ENCODE data around the gene CEP68. TPM values are rescaled to one million over a fixed set of nuclear protein-coding genes. Genes with fewer than 3 reads are reported as not detected.

Gene CEP68
- total RNA-seq, 4 donors from 2014 or later: 21.4 to 48.0 (median 35.2) TPM

DNA sequence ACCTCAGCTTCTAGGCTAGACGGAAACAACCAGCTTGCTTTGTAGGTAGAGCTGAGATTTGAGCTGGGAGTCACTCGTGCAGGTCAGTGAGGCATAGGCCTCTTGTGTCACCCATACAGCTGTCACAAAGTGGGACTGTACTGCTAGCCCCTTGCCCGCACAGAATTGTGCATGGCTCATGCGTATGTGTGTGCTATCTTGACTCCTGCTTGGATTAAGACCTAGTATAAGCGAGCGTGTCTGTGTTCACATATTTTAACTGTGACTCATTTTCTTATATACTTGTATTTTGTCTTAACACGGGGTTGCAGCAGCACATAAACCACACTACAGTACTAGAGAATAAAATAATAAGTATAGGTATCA is 20.1 kb downstream of the CEP68 start:
- Histone ChIP-seq H3K36me3 (peaks cover 0 to 57% of the 10 kb centered on the region in 2 donors), H3K9me3 (no peaks in the 10 kb centered on the region), H3K27me3 (no peaks in the 10 kb centered on the region), H3K27ac (peak overlapping the region; percentile 40 to 84 (median 70)), H3K4me1 (peaks cover 41 to 43% of the 10 kb centered on the region in 2 donors), H3K4me3 (no peak overlapping the region)
- TF ChIP-seq CTCF (IDR thresholded peaks at IDR 0.05 in 4 of 5, conservative IDR thresholded peaks at IDR 0.05 in 1 of 5): no peak
- no peak for TF ChIP-seq POLR2A (IDR thresholded peaks at IDR 0.05)
- peak; percentile 2 to 14 for ATAC-seq
- intact Hi-C loops (cut with DNase I; ENCODE audit: low total_unique reads): no loop called here
- in situ Hi-C loops (cut with MboI; ENCODE audit: low sequenced_read_pairs in 4 of 4): loop anchor here in 1 of 4 donors (10.0 kb wide), 1 partner anchor 48 kb away; no protein-coding TSS in a partner anchor
- no peak for DNase-seq

DNA sequence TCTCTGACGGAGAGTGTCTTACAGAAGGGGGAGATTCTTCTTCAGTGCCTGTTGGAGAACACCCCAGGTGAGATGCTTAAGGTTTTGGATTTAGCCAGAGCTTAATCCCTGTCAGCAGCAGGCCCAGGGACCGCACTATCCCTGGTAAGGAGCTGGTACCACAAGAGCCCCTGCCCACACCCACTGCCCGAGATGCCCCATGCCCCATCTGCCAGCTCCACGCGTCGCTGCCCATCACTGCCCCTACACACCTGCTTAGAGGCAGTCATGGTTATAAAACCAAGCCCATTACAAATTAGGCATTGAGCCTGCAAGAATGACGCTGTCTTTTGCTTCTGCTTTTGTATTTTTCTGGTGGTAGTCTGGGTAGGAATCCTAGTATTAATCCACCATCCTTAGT is 21.7 kb downstream of the CEP68 start:
- Histone ChIP-seq H3K27ac (peak overlapping the region in 1 of 4 donors; percentile 24), H3K4me1 (peaks cover 36 to 38% of the 10 kb centered on the region in 2 donors)

DNA sequence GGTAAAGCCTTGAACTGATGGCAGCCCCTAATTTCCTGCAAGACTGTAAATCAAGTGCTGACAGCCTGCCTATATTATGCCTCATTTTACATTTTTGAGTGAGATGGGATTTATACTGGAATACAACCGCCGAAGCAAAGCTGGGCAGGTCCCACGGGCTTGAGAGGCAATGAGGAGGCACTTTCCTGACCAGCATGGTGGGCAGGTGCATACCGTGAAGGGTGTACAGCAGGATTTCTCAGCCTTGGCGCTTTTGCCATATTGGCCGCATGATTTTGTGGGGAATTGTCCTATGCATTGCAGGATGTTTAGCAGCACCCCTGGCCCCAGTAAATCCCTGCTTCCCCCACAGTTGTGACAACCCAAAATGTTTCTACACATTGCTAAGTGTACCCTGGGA is 22.8 kb downstream of the CEP68 start:
- intact Hi-C loops (cut with DNase I; ENCODE audit: low total_unique reads) (no loop called here), in situ Hi-C loops (cut with MboI; ENCODE audit: low sequenced_read_pairs in 4 of 4) (loop anchor here in 1 of 4 donors (10.0 kb wide), 1 partner anchor 46 kb away; no protein-coding TSS in a partner anchor)
- Histone ChIP-seq H3K4me1 (peaks cover 25 to 27% of the 10 kb centered on the region in 2 donors), H3K4me3 (no peak overlapping the region), H3K36me3 (peaks cover 0 to 68% of the 10 kb centered on the region in 2 donors), H3K27me3 (no peaks in the 10 kb centered on the region), H3K9me3 (no peaks in the 10 kb centered on the region), H3K27ac (no peak overlapping the region)
- no peak for ATAC-seq
- TF ChIP-seq CTCF (IDR thresholded peaks at IDR 0.05 in 4 of 5, conservative IDR thresholded peaks at IDR 0.05 in 1 of 5): no peak
- no peak for TF ChIP-seq POLR2A (IDR thresholded peaks at IDR 0.05)
- no peak for DNase-seq

More for the DNA sequence above, 21.7 kb downstream of the CEP68 start:
- H3K27me3 ChIP-seq: no peaks in the 10 kb centered on the region
- intact Hi-C loops (cut with DNase I; ENCODE audit: low total_unique reads): no loop called here
- H3K4me3 ChIP-seq: no peak overlapping the region
- TF ChIP-seq POLR2A (IDR thresholded peaks at IDR 0.05) (no peak), CTCF (IDR thresholded peaks at IDR 0.05 in 4 of 5, conservative IDR thresholded peaks at IDR 0.05 in 1 of 5) (no peak)
- H3K36me3 ChIP-seq: peaks cover 0 to 57% of the 10 kb centered on the region in 2 donors
- no peaks in the 10 kb centered on the region for H3K9me3 ChIP-seq
- DNase-seq (no peak), ATAC-seq (no peak)
- in situ Hi-C loops (cut with MboI; ENCODE audit: low sequenced_read_pairs in 4 of 4): loop anchor here in 1 of 4 donors (10.0 kb wide), 1 partner anchor 47 kb away; no protein-coding TSS in a partner anchor

- ATAC-seq (peak in 1 of 2 donors; percentile 20), DNase-seq (no peak)
- no peak for TF ChIP-seq CTCF (IDR thresholded peaks at IDR 0.05 in 4 of 5, conservative IDR thresholded peaks at IDR 0.05 in 1 of 5)
- TF ChIP-seq POLR2A (IDR thresholded peaks at IDR 0.05): no peak
- no peaks in the 10 kb centered on the region for H3K9me3 ChIP-seq
- H3K27ac ChIP-seq: peak overlapping the region in 1 of 4 donors; percentile 27
- in situ Hi-C loops (cut with MboI; ENCODE audit: low sequenced_read_pairs in 4 of 4): no loop called here
- intact Hi-C loops (cut with DNase I; ENCODE audit: low total_unique reads): no loop called here
- H3K4me3 ChIP-seq: no peak overlapping the region
- H3K4me1 ChIP-seq: peaks cover 4 to 5% of the 10 kb centered on the region in 2 donors
- H3K36me3 ChIP-seq: peaks cover 0 to 89% of the 10 kb centered on the region in 2 donors
- no peaks in the 10 kb centered on the region for H3K27me3 ChIP-seq
Measured at GRCh38 chr2:65081232-65081685, 25.0 kb downstream of the CEP68 start.

- H3K27me3 ChIP-seq: no peaks in the 10 kb centered on the region
- peaks cover 0 to 74% of the 10 kb centered on the region in 2 donors for H3K36me3 ChIP-seq
- no peaks in the 10 kb centered on the region for H3K9me3 ChIP-seq
- no peak overlapping the region for H3K4me3 ChIP-seq
- intact Hi-C loops (cut with DNase I; ENCODE audit: low total_unique reads) (no loop called here), in situ Hi-C loops (cut with MboI; ENCODE audit: low sequenced_read_pairs in 4 of 4) (no loop called here)
- TF ChIP-seq POLR2A (IDR thresholded peaks at IDR 0.05): no peak
- no peak for TF ChIP-seq CTCF (IDR thresholded peaks at IDR 0.05 in 4 of 5, conservative IDR thresholded peaks at IDR 0.05 in 1 of 5)
- peaks cover 0 to 11% of the 10 kb centered on the region in 2 donors for H3K4me1 ChIP-seq
- DNase-seq (no peak), ATAC-seq (no peak)
- no peak overlapping the region for H3K27ac ChIP-seq
Measured at GRCh38 chr2:65085148-65085547, 28.9 kb downstream of the CEP68 start.
